H1 (cell line): ENCODE results near the gene TSPAN5. TPM values are rescaled to one million over a fixed set of nuclear protein-coding genes. Genes with fewer than 3 reads are reported as not detected.

Experiments used
- SUZ12 ChIP-seq: fragments of 200-600 bp; sonication (generic); IDR thresholded peaks from 2 replicates; pipeline ENCODE4 v1.6.1; 2012; ENCODE audit warnings: mild to moderate bottlenecking, inconsistent platforms, low read length, moderate library complexity, mixed read lengths
- polyA plus RNA-seq, 7 experiments: library from polyadenylated mRNA; depleted of rRNA in 3 of 7; stranded (reverse) in 5 of 7; unstranded in 2 of 7; fragments of >200 nt in 5 of 7; fragments of 200-250 nt in 2 of 7; gene quantifications; 1 replicate in 5 of 7; 2 replicates in 1 of 7; 4 replicates in 1 of 7; pipeline versions ENCODE4 v1.2.1 to v1.2.3, GENCODE V29; 2011 to 2013; ENCODE audit warnings: missing spikeins in 2 of 7, mixed read lengths in 2 of 7
- total RNA-seq: library from RNA; stranded (reverse); fragmentation: NEBNext Ultra II Directional; extraction: Animal tissue kit (Norgen Biotek cat#: 25700); gene quantifications from 2 replicates; pipeline ENCODE4 v1.2.1, GENCODE V29; 2021
- TF ChIP-seq, protein P1 (sequence below): IDR thresholded peaks from 2 replicates; pipeline ENCODE4 v1.6.1; 2011; ENCODE audit warnings: low read length, improper control_type of control experiment

Gene TSPAN5
- total and polyA plus RNA-seq, 2 of the 8 experiments (the other 6 are each of a cell fraction or from before 2014, with no cell fraction given) = 17.6 to 21.2 TPM

DNA sequence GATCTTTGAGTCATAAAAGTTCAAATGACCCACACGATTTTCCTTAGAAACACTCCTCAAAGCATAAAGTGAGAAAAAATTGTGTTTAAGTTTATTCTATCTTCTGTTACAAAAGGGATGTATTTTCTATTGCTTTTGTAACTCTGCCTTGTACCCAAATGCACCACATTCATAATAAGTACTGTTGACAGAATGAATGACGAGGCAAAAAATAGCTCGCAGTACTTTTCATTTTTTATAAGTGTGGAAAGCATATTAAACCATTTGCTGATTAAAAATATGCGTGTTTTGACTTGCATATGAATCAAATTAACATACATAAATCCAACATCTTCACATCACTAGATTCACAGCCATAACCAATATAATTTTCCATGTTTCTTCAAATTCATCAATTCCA is 11.2 kb upstream of the TSPAN5 start (continued):
- TF ChIP-seq, protein P1, sequence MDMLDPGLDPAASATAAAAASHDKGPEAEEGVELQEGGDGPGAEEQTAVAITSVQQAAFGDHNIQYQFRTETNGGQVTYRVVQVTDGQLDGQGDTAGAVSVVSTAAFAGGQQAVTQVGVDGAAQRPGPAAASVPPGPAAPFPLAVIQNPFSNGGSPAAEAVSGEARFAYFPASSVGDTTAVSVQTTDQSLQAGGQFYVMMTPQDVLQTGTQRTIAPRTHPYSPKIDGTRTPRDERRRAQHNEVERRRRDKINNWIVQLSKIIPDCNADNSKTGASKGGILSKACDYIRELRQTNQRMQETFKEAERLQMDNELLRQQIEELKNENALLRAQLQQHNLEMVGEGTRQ = no peak
- TF ChIP-seq SUZ12 = no peak
